ENCODE results near the gene PIGU. TPM values are rescaled to one million over a fixed set of nuclear protein-coding genes. Genes with fewer than 3 reads are reported as not detected.

PIGU gene
- total and polyA plus RNA-seq, 2 donors (not counting 3 experiments of a cell fraction or from before 2014, with no cell fraction given), result 20.3 to 81.8 TPM

GRCh38 chr20:34534391-34535165, 142.3 kb downstream of the PIGU start:
- intact Hi-C loops (cut with micrococcal nuclease), result no loop called here
- FAIRE-seq (no peak), DNase-seq (ENCODE audit: low read depth, low spot score) (no peak)
- no peaks in the 10 kb centered on the region for H3K4me1 ChIP-seq (ENCODE audit: control insufficient read depth, extremely low read depth, insufficient read depth, low read length)
- H3K27ac ChIP-seq (ENCODE audit: insufficient read depth, low read depth, low read length), result no peak overlapping the region
- H3K36me3 ChIP-seq (ENCODE audit: control insufficient read depth in 2 of 2, extremely low read depth in 1 of 2, insufficient read depth in 2 of 2, low read length in 2 of 2), result peaks cover 5 to 51% of the 10 kb centered on the region in 2 experiments
- no peaks in the 10 kb centered on the region for H4K20me1 ChIP-seq (replicated peaks; ENCODE audit: control insufficient read depth, extremely low read depth, insufficient read depth, low read length)
- ChIA-PET CTCF (interaction anchor here (1.7 kb wide), 1 partner anchor 235 kb away, joined by 3 read pairs; no protein-coding TSS in a partner anchor), POLR2A (no interaction called here)
- no peaks in the 10 kb centered on the region for H3K27me3 ChIP-seq (ENCODE audit: control insufficient read depth in 2 of 2, insufficient read depth in 2 of 2, low read length in 2 of 2)
- no peak overlapping the region for H2AFZ ChIP-seq (ENCODE audit: low read depth, low read length)
- BruUV-seq (replicated peaks), result no TSS peak
- H3K9ac ChIP-seq (replicated peaks; ENCODE audit: extremely low read depth, insufficient read depth, low read length), result no peak overlapping the region
- dilution Hi-C loops (cut with MboI; ENCODE audit: extremely low pct_ligation_motif_present, low sequenced_read_pairs), result no loop called here
- H3K4me3 ChIP-seq (replicated peaks in 1 of 3; ENCODE audit: insufficient read depth in 1 of 3, low read depth in 1 of 3, low read length in 3 of 3), result no peak overlapping the region
- peaks cover 6% of the 10 kb centered on the region for H3K79me2 ChIP-seq (ENCODE audit: control insufficient read depth, insufficient read depth, low read length)
- H3K4me2 ChIP-seq (ENCODE audit: insufficient read depth, low read length), result no peak overlapping the region
- TF ChIP-seq CTCF (IDR thresholded peaks at IDR 0.05; ENCODE audit: extremely low read depth in 1 of 2, insufficient read depth in 1 of 2, low read depth in 1 of 2, low read length in 2 of 2) (no peak), POLR2AphosphoS5 (IDR thresholded peaks at IDR 0.05; ENCODE audit: insufficient read depth, low read depth, low read length) (no peak), FOS (IDR thresholded peaks at IDR 0.05; ENCODE audit: borderline replicate concordance, insufficient read depth, low read length) (no peak), GATA2 (IDR thresholded peaks at IDR 0.05; ENCODE audit: insufficient read depth, insufficient read length, low read depth, low read length) (no peak), POLR2A (IDR thresholded peaks at IDR 0.05; ENCODE audit: low read depth, low read length) (no peak), MYC (IDR thresholded peaks at IDR 0.05; ENCODE audit: low read depth, low read length) (no peak), JUN (IDR thresholded peaks at IDR 0.05; ENCODE audit: borderline replicate concordance, insufficient read depth, insufficient read length, low read depth) (no peak), MAX (IDR thresholded peaks at IDR 0.05; ENCODE audit: insufficient read depth, insufficient read length) (no peak), EZH2 (IDR thresholded peaks at IDR 0.05; ENCODE audit: borderline replicate concordance, low read depth, low read length, severe bottlenecking) (no peak)
- no peaks in the 10 kb centered on the region for H3K9me3 ChIP-seq (replicated peaks; ENCODE audit: control insufficient read depth, insufficient read depth, low read length)
- no peaks in the 10 kb centered on the region for H3K9me1 ChIP-seq (replicated peaks; ENCODE audit: control insufficient read depth, extremely low read depth, insufficient read depth, low read length)

All from endothelial cell of umbilical vein (primary cell).